ENCODE measurements around the gene ALK. TPM values are rescaled to one million over a fixed set of nuclear protein-coding genes. Genes with fewer than 3 reads are reported as not detected.

The ALK gene
- total and polyA plus RNA-seq, 7 donors: 0.31 to 2.9 (median 1.2) TPM; not detected in 1

DNA sequence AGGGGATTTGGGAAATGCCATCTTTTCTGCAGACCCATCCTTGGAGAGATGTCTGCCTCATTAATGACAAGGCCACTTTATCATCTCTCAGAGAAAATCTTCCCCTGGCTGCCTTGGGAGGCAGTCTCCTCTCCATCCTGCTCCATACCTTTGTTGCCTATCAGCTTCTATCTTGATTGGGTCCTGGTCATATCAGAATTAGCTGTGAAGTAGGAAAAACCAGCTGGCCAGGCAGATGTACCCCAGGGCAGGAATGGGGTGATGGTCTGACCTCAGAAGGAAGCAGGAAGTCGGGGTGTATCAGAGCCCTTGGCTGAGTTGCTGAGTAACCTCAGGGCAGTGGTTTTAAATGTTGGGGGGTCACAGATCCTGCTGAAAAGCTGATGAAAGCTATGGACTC lies 41.3 kb downstream of the ALK start:
- WGBS, 2 donors: 3 to 36% methylated on average over 1 of the region's 1 CpG
- Histone ChIP-seq H3K4me3 (no peak overlapping the region), H3K9me3 (peaks cover 0 to 3% (median 0%) of the 10 kb centered on the region in 4 donors), H3K27me3 (no peaks in the 10 kb centered on the region), H3K4me1 (no peaks in the 10 kb centered on the region), H3K27ac (no peak overlapping the region), H3K36me3 (no peaks in the 10 kb centered on the region)
- intact Hi-C loops (cut with DNase I): no loop called here
- DNase-seq: no peak
- TF ChIP-seq, protein P1, sequence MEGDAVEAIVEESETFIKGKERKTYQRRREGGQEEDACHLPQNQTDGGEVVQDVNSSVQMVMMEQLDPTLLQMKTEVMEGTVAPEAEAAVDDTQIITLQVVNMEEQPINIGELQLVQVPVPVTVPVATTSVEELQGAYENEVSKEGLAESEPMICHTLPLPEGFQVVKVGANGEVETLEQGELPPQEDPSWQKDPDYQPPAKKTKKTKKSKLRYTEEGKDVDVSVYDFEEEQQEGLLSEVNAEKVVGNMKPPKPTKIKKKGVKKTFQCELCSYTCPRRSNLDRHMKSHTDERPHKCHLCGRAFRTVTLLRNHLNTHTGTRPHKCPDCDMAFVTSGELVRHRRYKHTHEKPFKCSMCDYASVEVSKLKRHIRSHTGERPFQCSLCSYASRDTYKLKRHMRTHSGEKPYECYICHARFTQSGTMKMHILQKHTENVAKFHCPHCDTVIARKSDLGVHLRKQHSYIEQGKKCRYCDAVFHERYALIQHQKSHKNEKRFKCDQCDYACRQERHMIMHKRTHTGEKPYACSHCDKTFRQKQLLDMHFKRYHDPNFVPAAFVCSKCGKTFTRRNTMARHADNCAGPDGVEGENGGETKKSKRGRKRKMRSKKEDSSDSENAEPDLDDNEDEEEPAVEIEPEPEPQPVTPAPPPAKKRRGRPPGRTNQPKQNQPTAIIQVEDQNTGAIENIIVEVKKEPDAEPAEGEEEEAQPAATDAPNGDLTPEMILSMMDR (IDR thresholded peaks at IDR 0.05): no peak
- TF ChIP-seq POLR2AphosphoS5 (IDR thresholded peaks at IDR 0.05) (no peak), POLR2A (IDR thresholded peaks at IDR 0.05) (no peak), EP300 (IDR thresholded peaks at IDR 0.05) (no peak)

DNA sequence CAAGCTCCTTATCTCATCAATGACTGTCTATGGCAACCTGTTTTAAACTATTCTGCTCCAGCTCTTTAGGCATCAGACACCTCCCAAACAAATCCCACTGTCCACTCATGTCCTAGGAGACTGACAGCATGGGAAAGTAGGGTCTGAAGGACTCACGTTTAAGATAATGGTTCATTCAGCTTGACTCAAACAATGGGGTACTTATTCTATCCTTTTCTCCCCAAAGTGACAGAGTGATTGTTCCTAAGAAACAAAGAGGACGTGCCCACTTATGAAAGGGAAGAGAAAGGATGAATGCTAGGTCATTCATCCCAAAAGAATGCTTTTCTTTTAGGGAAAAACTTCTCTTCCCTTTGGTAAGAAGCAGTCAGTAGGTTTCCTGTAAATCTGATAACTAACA lies 41.9 kb downstream of the ALK start:
- no peak for DNase-seq
- H3K4me3 ChIP-seq: no peak overlapping the region
- no peaks in the 10 kb centered on the region for H3K27me3 ChIP-seq
- WGBS, 2 donors: 34 to 38% methylated on average over 2 of the region's 2 CpGs
- peaks cover 0 to under 1% (median 0%) of the 10 kb centered on the region in 4 donors for H3K9me3 ChIP-seq
- H3K4me1 ChIP-seq: no peaks in the 10 kb centered on the region
- no peaks in the 10 kb centered on the region for H3K36me3 ChIP-seq
- no peak overlapping the region for H3K27ac ChIP-seq
- TF ChIP-seq EP300 (IDR thresholded peaks at IDR 0.05) (no peak), POLR2AphosphoS5 (IDR thresholded peaks at IDR 0.05) (no peak), POLR2A (IDR thresholded peaks at IDR 0.05) (no peak)
- TF ChIP-seq, protein P1 (IDR thresholded peaks at IDR 0.05): no peak
- intact Hi-C loops (cut with DNase I): no loop called here

DNA sequence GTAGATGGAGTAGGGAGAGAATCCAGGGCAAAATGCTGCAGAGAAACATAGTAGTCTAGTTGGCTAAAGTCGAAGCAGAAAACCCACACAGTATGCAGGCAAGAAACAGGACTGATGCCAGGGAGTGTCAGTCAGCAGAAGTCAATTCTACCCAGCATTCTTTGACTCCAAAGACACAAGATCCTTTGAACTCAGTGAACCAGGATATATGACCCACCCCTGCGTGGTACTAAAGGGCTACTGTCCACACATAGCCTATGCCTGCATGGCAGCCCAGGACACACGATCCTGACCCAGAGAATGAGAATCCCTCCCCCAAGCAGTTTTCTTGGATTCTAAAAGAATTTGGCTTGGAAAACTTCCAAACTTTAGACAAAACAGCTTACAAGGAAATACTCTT lies 42.5 kb downstream of the ALK start:
- no peak for DNase-seq
- TF ChIP-seq POLR2A (IDR thresholded peaks at IDR 0.05) (no peak), POLR2AphosphoS5 (IDR thresholded peaks at IDR 0.05) (no peak), EP300 (IDR thresholded peaks at IDR 0.05) (no peak)
- TF ChIP-seq, protein P1 (IDR thresholded peaks at IDR 0.05): no peak
- Histone ChIP-seq H3K4me3 (no peak overlapping the region), H3K27ac (no peak overlapping the region), H3K36me3 (no peaks in the 10 kb centered on the region), H3K9me3 (no peaks in the 10 kb centered on the region), H3K4me1 (no peaks in the 10 kb centered on the region), H3K27me3 (no peaks in the 10 kb centered on the region)
- 31 to 53% methylated on average over 3 of the region's 3 CpGs for WGBS, 2 donors
- intact Hi-C loops (cut with DNase I): no loop called here

DNA sequence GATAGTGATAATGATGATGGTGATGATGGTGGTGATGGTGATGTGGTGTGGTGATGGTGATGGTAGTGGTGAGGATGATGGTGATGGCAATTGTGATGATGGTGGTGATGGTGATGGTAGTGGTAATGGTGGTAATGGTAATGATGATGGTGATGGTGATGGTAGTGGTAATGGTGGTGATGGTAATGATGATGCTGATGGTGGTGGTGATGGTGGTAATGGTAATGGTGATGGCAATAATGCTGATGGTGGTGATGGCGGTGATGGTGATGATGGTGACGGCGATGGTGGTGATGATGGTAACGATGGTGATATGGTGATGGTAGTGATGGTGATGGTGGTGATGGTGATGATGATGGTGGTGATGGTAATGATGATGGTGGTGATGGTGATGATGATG lies 45.0 kb downstream of the ALK start:
- no peaks in the 10 kb centered on the region for H3K4me1 ChIP-seq
- intact Hi-C loops (cut with DNase I): no loop called here
- no peaks in the 10 kb centered on the region for H3K27me3 ChIP-seq
- H3K27ac ChIP-seq: no peak overlapping the region
- no peak for DNase-seq
- TF ChIP-seq, protein P1 (IDR thresholded peaks at IDR 0.05): no peak
- TF ChIP-seq POLR2A (IDR thresholded peaks at IDR 0.05) (no peak), POLR2AphosphoS5 (IDR thresholded peaks at IDR 0.05) (no peak), EP300 (IDR thresholded peaks at IDR 0.05) (no peak)
- WGBS, 2 donors: 94 to 96% methylated on average over 4 of the region's 4 CpGs
- no peak overlapping the region for H3K4me3 ChIP-seq
- H3K9me3 ChIP-seq: no peaks in the 10 kb centered on the region
- no peaks in the 10 kb centered on the region for H3K36me3 ChIP-seq

DNA sequence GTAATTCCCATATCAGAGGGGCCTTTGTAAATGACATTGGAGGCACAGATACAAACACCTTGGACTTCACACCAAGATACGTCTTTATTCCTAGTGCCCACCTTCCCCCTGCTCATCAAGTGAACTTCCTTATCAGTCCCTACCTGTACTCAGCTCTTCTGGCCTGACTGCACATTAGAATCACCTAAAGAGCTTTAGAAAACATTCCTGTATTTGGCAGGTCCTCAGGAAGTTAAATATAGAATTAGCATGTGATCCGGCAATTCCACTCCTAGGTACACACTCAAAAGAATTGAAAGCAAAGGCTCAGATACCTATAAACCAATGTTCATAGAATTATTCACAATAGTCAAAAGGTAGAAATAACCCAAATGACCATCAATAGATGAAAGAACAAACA lies 46.6 kb downstream of the ALK start:
- no peak for DNase-seq
- Histone ChIP-seq H3K36me3 (no peaks in the 10 kb centered on the region), H3K9me3 (no peaks in the 10 kb centered on the region), H3K27ac (no peak overlapping the region), H3K4me3 (no peak overlapping the region), H3K27me3 (no peaks in the 10 kb centered on the region), H3K4me1 (no peaks in the 10 kb centered on the region)
- no peak for TF ChIP-seq POLR2AphosphoS5 (IDR thresholded peaks at IDR 0.05)
- TF ChIP-seq, protein P1 (IDR thresholded peaks at IDR 0.05): no peak
- no peak for TF ChIP-seq POLR2A (IDR thresholded peaks at IDR 0.05)
- no peak for TF ChIP-seq EP300 (IDR thresholded peaks at IDR 0.05)
- 75 to 93% methylated on average over 2 of the region's 2 CpGs for WGBS, 2 donors
- intact Hi-C loops (cut with DNase I): no loop called here

Data from sigmoid colon (tissue), 7 donors.